H9 (cell line): ENCODE data around the gene IGF1R. TPM values are rescaled to one million over a fixed set of nuclear protein-coding genes. Genes with fewer than 3 reads are reported as not detected.
A peak's percentile ranks its signal among the peaks of the same experiment; 100 is the strongest.

Experiments
- DNase-seq: peaks from one replicate; pipeline ENCODE4 v3.0.0-alpha.2; 2017
- H2AFZ ChIP-seq: one replicate; pipeline ENCODE4 v1.6.1; 2013; ENCODE audit warnings: mild to moderate bottlenecking, low read length, control low read depth, moderate library complexity
- H2AK5ac ChIP-seq: 2 replicates; pipeline ENCODE4 v1.6.1; 2013; ENCODE audit warnings: low read length, control low read depth, mixed read lengths; ENCODE audit not compliant: insufficient read length
- H2BK120ac ChIP-seq: one replicate; pipeline ENCODE4 v1.6.1; 2013; ENCODE audit warnings: low read depth, mild to moderate bottlenecking, low read length, control low read depth, inconsistent platforms; ENCODE audit not compliant: poor library complexity, severe bottlenecking
- H2BK12ac ChIP-seq: 2 replicates; pipeline ENCODE4 v1.6.1; 2013; ENCODE audit warnings: low read length, control low read depth, mixed read lengths, low read depth; ENCODE audit not compliant: insufficient read length
- H2BK15ac ChIP-seq: 2 replicates; pipeline ENCODE4 v1.6.1; 2013; ENCODE audit warnings: low read depth, low read length, control low read depth
- H2BK20ac ChIP-seq: one replicate; pipeline ENCODE4 v1.6.1; 2013; ENCODE audit warnings: low read depth, mild to moderate bottlenecking, low read length, control low read depth, inconsistent platforms; ENCODE audit not compliant: poor library complexity, severe bottlenecking
- H2BK5ac ChIP-seq: 2 replicates; pipeline ENCODE4 v1.6.1; 2013; ENCODE audit warnings: low read length, control low read depth, mixed read lengths; ENCODE audit not compliant: insufficient read length
- H3K14ac ChIP-seq: 2 replicates; pipeline ENCODE4 v1.6.1; 2013; ENCODE audit warnings: low read length, control low read depth; ENCODE audit not compliant: insufficient read depth
- H3K18ac ChIP-seq: 2 replicates; pipeline ENCODE4 v1.6.1; 2013; ENCODE audit warnings: low read depth, mild to moderate bottlenecking, mixed read lengths, low read length, control low read depth; ENCODE audit not compliant: insufficient read length
- H3K23ac ChIP-seq: 2 replicates; pipeline ENCODE4 v1.6.1; 2013; ENCODE audit warnings: low read length, control low read depth, mixed read lengths, low read depth; ENCODE audit not compliant: insufficient read length
- H3K23me2 ChIP-seq: 2 replicates; pipeline ENCODE4 v1.6.1; 2013; ENCODE audit warnings: low read depth, mild to moderate bottlenecking, mixed read lengths, low read length, control low read depth; ENCODE audit not compliant: insufficient read length, poor library complexity, severe bottlenecking
- H3K27ac ChIP-seq: 2 replicates; pipeline ENCODE4 v1.5.1; 2013; ENCODE audit warnings: low read length, control low read depth, mixed read lengths, low read depth; ENCODE audit not compliant: insufficient read length
- H3K27me3 ChIP-seq: 2 replicates; pipeline ENCODE4 v1.6.1; 2013; ENCODE audit warnings: low read length, control low read depth, inconsistent platforms; ENCODE audit not compliant: insufficient read depth
- H3K4ac ChIP-seq: 2 replicates; pipeline ENCODE4 v1.6.1; 2013; ENCODE audit warnings: low read depth, mild to moderate bottlenecking, control low read depth, inconsistent platforms, low read length, moderate library complexity
- H3K4me1 ChIP-seq: 2 replicates; pipeline ENCODE4 v1.6.1; 2013; ENCODE audit warnings: low read length, control low read depth, inconsistent platforms; ENCODE audit not compliant: insufficient read depth
- H3K4me2 ChIP-seq: 2 replicates; pipeline ENCODE4 v1.6.1; 2013; ENCODE audit warnings: low read length, control low read depth, mixed read lengths; ENCODE audit not compliant: insufficient read length, insufficient read depth
- H3K56ac ChIP-seq: 2 replicates; pipeline ENCODE4 v1.6.1; 2013; ENCODE audit warnings: low read depth, mild to moderate bottlenecking, mixed read lengths, low read length, control low read depth; ENCODE audit not compliant: insufficient read length
- H3K79me1 ChIP-seq: 2 replicates; pipeline ENCODE4 v1.6.1; 2013; ENCODE audit warnings: low read depth, mild to moderate bottlenecking, moderate library complexity, low read length, control low read depth, inconsistent platforms; ENCODE audit not compliant: insufficient read depth, poor library complexity, severe bottlenecking
- H3K79me2 ChIP-seq: 2 replicates; pipeline ENCODE4 v1.6.1; 2013; ENCODE audit warnings: low read length, control low read depth, inconsistent platforms; ENCODE audit not compliant: insufficient read depth
- H3K9ac ChIP-seq: 2 replicates; pipeline ENCODE4 v1.6.1; 2013; ENCODE audit warnings: low read length, control low read depth, mixed read lengths; ENCODE audit not compliant: insufficient read length; ENCODE audit errors: extremely low read depth
- H3K9me3 ChIP-seq: one replicate; pipeline ENCODE4 v1.6.1; 2013; ENCODE audit warnings: low read depth, low read length, inconsistent platforms; ENCODE audit not compliant: control insufficient read depth
- H3T11ph ChIP-seq: one replicate; pipeline ENCODE4 v1.6.1; 2013; ENCODE audit warnings: mild to moderate bottlenecking, low read length, control low read depth, inconsistent platforms
- H4K20me1 ChIP-seq: one replicate; pipeline ENCODE4 v1.6.1; 2013; ENCODE audit not compliant: control insufficient read depth, insufficient read length, insufficient read depth
- H4K5ac ChIP-seq: 2 replicates; pipeline ENCODE4 v1.6.1; 2013; ENCODE audit warnings: low read depth, mild to moderate bottlenecking, mixed read lengths, low read length, control low read depth; ENCODE audit not compliant: insufficient read length
- H4K8ac ChIP-seq: replicated peaks from 2 replicates; pipeline ENCODE4 v1.6.1; 2013; ENCODE audit warnings: low read length, control low read depth, mixed read lengths, low read depth; ENCODE audit not compliant: insufficient read length
- H4K91ac ChIP-seq: 2 replicates; pipeline ENCODE4 v1.6.1; 2013; ENCODE audit warnings: low read depth, mild to moderate bottlenecking, moderate library complexity, mixed read lengths, low read length, control low read depth; ENCODE audit not compliant: insufficient read length
- H3K27ac Mint-ChIP-seq, 3 experiments: 2 replicates in 2 of 3; 3 replicates in 1 of 3; pipeline ENCODE4 v1.8.0; 2020 to 2021; ENCODE audit warnings: mixed read lengths in 3 of 3, mild to moderate bottlenecking in 1 of 3, moderate library complexity in 1 of 3
- H3K27me3 Mint-ChIP-seq: 2 replicates; pipeline ENCODE4 v1.8.0; 2021; ENCODE audit warnings: low read depth, mild to moderate bottlenecking, moderate library complexity, mixed read lengths
- H3K36me3 Mint-ChIP-seq, 3 experiments: 2 replicates in 2 of 3; 3 replicates in 1 of 3; pipeline ENCODE4 v1.8.0; 2020 to 2021; ENCODE audit warnings: low read depth in 3 of 3, mixed read lengths in 3 of 3; ENCODE audit not compliant: insufficient read depth in 1 of 3
- H3K4me1 Mint-ChIP-seq, 2 experiments: 2 replicates each; pipeline ENCODE4 v1.8.0; 2020; ENCODE audit warnings: mixed read lengths in 2 of 2
- H3K4me3 Mint-ChIP-seq, 2 experiments: 2 replicates in 1 of 2; 3 replicates in 1 of 2; pipeline ENCODE4 v1.8.0; 2020 to 2021; ENCODE audit warnings: mild to moderate bottlenecking in 2 of 2, mixed read lengths in 2 of 2, moderate library complexity in 1 of 2
- H3K9me3 Mint-ChIP-seq, 2 experiments: 2 replicates in 1 of 2; 3 replicates in 1 of 2; pipeline ENCODE4 v1.8.0; 2020; ENCODE audit warnings: mild to moderate bottlenecking in 2 of 2, mixed read lengths in 2 of 2, moderate library complexity in 1 of 2
- CTCF ChIP-seq: fragments of 200-600 bp; sonication (generic); conservative IDR thresholded peaks from 3 replicates; pipeline ENCODE4 v1.8.0; 2021; ENCODE audit warnings: antibody characterized with exemption, mild to moderate bottlenecking
- WGBS: extraction: QIAGEN DNeasy Blood & Tissue Kit; methylation state at CpG from one replicate; pipeline ENCODE4 v1.1.7; 2013; ENCODE audit warnings: missing lambda C conversion rate, low lambda C conversion rate, mixed read lengths; ENCODE audit not compliant: insufficient read length; ENCODE audit errors: extremely low coverage; 5-methylcytosine and 5-hydroxymethylcytosine counted together
- total RNA-seq: library from RNA; stranded (reverse); gene quantifications from 2 replicates; pipeline ENCODE4 v1.2.1, GENCODE V29; 2021

The IGF1R gene
- total RNA-seq, 1 experiment from 2014 or later, result 70.0 TPM

- no peak overlapping the region for H2BK15ac ChIP-seq
- H2BK12ac ChIP-seq, result no peak overlapping the region
- no peak overlapping the region for H2BK5ac ChIP-seq
- H3K4me1 ChIP-seq, result no peaks in the 10 kb centered on the region
- no peak overlapping the region for H4K8ac ChIP-seq
- H2AK5ac ChIP-seq, result no peak overlapping the region
- no peaks in the 10 kb centered on the region for H3K9me3 ChIP-seq
- no peaks in the 10 kb centered on the region for H3K23me2 ChIP-seq
- H3K27me3 Mint-ChIP-seq, result no peaks in the 10 kb centered on the region; the same call in 1 of the 2 replicates
- H3K27me3 ChIP-seq, result no peaks in the 10 kb centered on the region; the same call in 1 of the 2 replicates
- H3K36me3 Mint-ChIP-seq, result no peaks in the 10 kb centered on the region
- H2BK120ac ChIP-seq, result no peak overlapping the region
- no peak overlapping the region for H3K4me2 ChIP-seq
- H3K27ac ChIP-seq, result no peak overlapping the region
- no peaks in the 10 kb centered on the region for H3K79me1 ChIP-seq
- H3K56ac ChIP-seq, result no peak overlapping the region
- H3K9ac ChIP-seq, result no peak overlapping the region
- H4K5ac ChIP-seq, result no peak overlapping the region
- no peak overlapping the region for H3K14ac ChIP-seq
- no peak overlapping the region for H4K91ac ChIP-seq
- H3K23ac ChIP-seq, result no peak overlapping the region
- H3K4me3 Mint-ChIP-seq, result no peak overlapping the region
- no peaks in the 10 kb centered on the region for H3K79me2 ChIP-seq
- peak overlapping the region in 1 of 3 experiments; percentile 68; a peak in 1 of 7 replicates for H3K27ac Mint-ChIP-seq
- WGBS, result no CpG with 5 or more reads among the region's 29 CpGs
- H3K9me3 Mint-ChIP-seq, result no peaks in the 10 kb centered on the region
- DNase-seq, result no peak
- no peak for TF ChIP-seq CTCF
- no peak overlapping the region for H3K18ac ChIP-seq
- H4K20me1 ChIP-seq, result no peaks in the 10 kb centered on the region
- H3K4me1 Mint-ChIP-seq, result no peaks in the 10 kb centered on the region; a peak in 1 of 4 replicates
- H3K4ac ChIP-seq, result no peak overlapping the region
- no peak overlapping the region for H2AFZ ChIP-seq
- no peak overlapping the region for H2BK20ac ChIP-seq
- H3T11ph ChIP-seq, result no peak overlapping the region
Measured at GRCh38 chr15:98969126-98969735, 320.9 kb downstream of the IGF1R start.
